ENCODE results near the gene PCSK5. TPM values are rescaled to one million over a fixed set of nuclear protein-coding genes. Genes with fewer than 3 reads are reported as not detected.

PCSK5 gene
- polyA plus RNA-seq, 1 donor from 2014 or later = 1.7 TPM

GRCh38 chr9:76166526-76166925 lies 276.1 kb downstream of the PCSK5 start:
- TF ChIP-seq MXI1 (conservative IDR thresholded peaks at IDR 0.05; ENCODE audit: poor library complexity, severe bottlenecking) (no peak), EP300 (conservative IDR thresholded peaks at IDR 0.05; ENCODE audit: poor library complexity, severe bottlenecking) (no peak), SMC3 (conservative IDR thresholded peaks at IDR 0.05; ENCODE audit: poor library complexity) (no peak), RAD21 (conservative IDR thresholded peaks at IDR 0.05) (no peak)
- Histone ChIP-seq H3K4me3 (ENCODE audit: low read length) (no peak overlapping the region), H3K27me3 (ENCODE audit: insufficient read depth, low read depth, low read length) (no peaks in the 10 kb centered on the region), H3K9ac (ENCODE audit: low read length) (no peak overlapping the region), H3K9me3 (ENCODE audit: low read length) (no peaks in the 10 kb centered on the region), H3K9me2 (ENCODE audit: insufficient read depth, low read length) (no peaks in the 10 kb centered on the region), H3K79me2 (replicated peaks; ENCODE audit: insufficient read depth, low read length) (no peaks in the 10 kb centered on the region), H3K4me2 (ENCODE audit: low read length) (no peak overlapping the region), H4K20me1 (ENCODE audit: insufficient read depth) (no peaks in the 10 kb centered on the region), H3F3A (ENCODE audit: insufficient read depth, low read length, poor library complexity, severe bottlenecking) (no peaks in the 10 kb centered on the region), H3K36me3 (ENCODE audit: insufficient read depth, low read length) (no peaks in the 10 kb centered on the region), H2AFZ (ENCODE audit: low read depth, low read length) (no peak overlapping the region), H3K27ac (ENCODE audit: low read length) (no peak overlapping the region)

DNA sequence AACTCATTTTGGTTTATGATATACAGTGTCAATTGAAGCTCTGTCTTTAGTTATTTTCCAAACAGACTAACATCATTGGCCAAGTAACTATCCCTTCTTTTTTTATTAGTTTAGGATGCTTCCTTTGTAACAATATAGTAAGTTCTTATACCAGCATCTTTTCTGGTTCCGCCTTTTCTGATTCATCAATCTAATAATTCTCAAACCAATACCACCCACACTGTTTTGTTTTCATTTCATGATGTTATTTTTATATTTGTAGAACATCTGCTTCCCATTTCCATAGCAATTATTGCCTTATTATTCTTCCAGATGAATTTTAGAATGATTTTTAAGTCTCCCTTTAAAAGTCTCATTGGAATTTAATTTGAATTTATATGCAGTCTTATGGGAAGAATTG lies 285.7 kb downstream of the PCSK5 start:
- Histone ChIP-seq H3K4me3 (ENCODE audit: low read length) (no peak overlapping the region), H2AFZ (ENCODE audit: low read depth, low read length) (no peak overlapping the region), H3K4me2 (ENCODE audit: low read length) (no peak overlapping the region), H3K27me3 (ENCODE audit: insufficient read depth, low read depth, low read length) (no peaks in the 10 kb centered on the region), H3K36me3 (ENCODE audit: insufficient read depth, low read length) (no peaks in the 10 kb centered on the region), H3K9me2 (ENCODE audit: insufficient read depth, low read length) (no peaks in the 10 kb centered on the region), H4K20me1 (ENCODE audit: insufficient read depth) (no peaks in the 10 kb centered on the region), H3K9ac (ENCODE audit: low read length) (no peak overlapping the region), H3F3A (ENCODE audit: insufficient read depth, low read length, poor library complexity, severe bottlenecking) (no peaks in the 10 kb centered on the region), H3K79me2 (replicated peaks; ENCODE audit: insufficient read depth, low read length) (no peaks in the 10 kb centered on the region), H3K9me3 (ENCODE audit: low read length) (no peaks in the 10 kb centered on the region), H3K27ac (ENCODE audit: low read length) (no peak overlapping the region)
- TF ChIP-seq SMC3 (conservative IDR thresholded peaks at IDR 0.05; ENCODE audit: poor library complexity) (no peak), REST (IDR thresholded peaks at IDR 0.05; ENCODE audit: borderline replicate concordance) (no peak), POLR2AphosphoS5 (IDR thresholded peaks at IDR 0.05) (no peak), EZH2 (IDR thresholded peaks at IDR 0.05; ENCODE audit: borderline replicate concordance, insufficient read depth, low read length, poor library complexity, severe bottlenecking) (no peak), RAD21 (conservative IDR thresholded peaks at IDR 0.05) (no peak), EP300 (conservative IDR thresholded peaks at IDR 0.05; ENCODE audit: poor library complexity, severe bottlenecking) (no peak), TAF1 (IDR thresholded peaks at IDR 0.05; ENCODE audit: low read depth) (no peak), MXI1 (conservative IDR thresholded peaks at IDR 0.05; ENCODE audit: poor library complexity, severe bottlenecking) (no peak)
- TF ChIP-seq, protein P1, sequence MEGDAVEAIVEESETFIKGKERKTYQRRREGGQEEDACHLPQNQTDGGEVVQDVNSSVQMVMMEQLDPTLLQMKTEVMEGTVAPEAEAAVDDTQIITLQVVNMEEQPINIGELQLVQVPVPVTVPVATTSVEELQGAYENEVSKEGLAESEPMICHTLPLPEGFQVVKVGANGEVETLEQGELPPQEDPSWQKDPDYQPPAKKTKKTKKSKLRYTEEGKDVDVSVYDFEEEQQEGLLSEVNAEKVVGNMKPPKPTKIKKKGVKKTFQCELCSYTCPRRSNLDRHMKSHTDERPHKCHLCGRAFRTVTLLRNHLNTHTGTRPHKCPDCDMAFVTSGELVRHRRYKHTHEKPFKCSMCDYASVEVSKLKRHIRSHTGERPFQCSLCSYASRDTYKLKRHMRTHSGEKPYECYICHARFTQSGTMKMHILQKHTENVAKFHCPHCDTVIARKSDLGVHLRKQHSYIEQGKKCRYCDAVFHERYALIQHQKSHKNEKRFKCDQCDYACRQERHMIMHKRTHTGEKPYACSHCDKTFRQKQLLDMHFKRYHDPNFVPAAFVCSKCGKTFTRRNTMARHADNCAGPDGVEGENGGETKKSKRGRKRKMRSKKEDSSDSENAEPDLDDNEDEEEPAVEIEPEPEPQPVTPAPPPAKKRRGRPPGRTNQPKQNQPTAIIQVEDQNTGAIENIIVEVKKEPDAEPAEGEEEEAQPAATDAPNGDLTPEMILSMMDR (IDR thresholded peaks at IDR 0.05; ENCODE audit: poor library complexity, severe bottlenecking) = no peak

Measured in neural cell (in vitro differentiated cells).